ENCODE measurements around the gene CCIN. TPM values are rescaled to one million over a fixed set of nuclear protein-coding genes. Genes with fewer than 3 reads are reported as not detected.

The CCIN gene
- polyA plus RNA-seq, 1 of the 3 experiments (the other 2 are of a cell fraction): 0.54 TPM

- peaks cover 28 to 43% of the 10 kb centered on the region in 2 experiments; a peak in 3 of 4 replicates for H3K4me1 ChIP-seq (ENCODE audit: control insufficient read depth in 1 of 2, insufficient read depth in 2 of 2, low read depth in 1 of 2, low read length in 1 of 2)
- TF ChIP-seq REST (IDR thresholded peaks at IDR 0.05; ENCODE audit: low read depth, low read length) (no peak), RFX5 (IDR thresholded peaks at IDR 0.05; ENCODE audit: low read length) (no peak), NFIC (IDR thresholded peaks at IDR 0.05; ENCODE audit: borderline replicate concordance) (no peak), JUND (IDR thresholded peaks at IDR 0.05) (no peak; the same call in 1 of the 2 replicates), TEAD4 (IDR thresholded peaks at IDR 0.05; ENCODE audit: borderline replicate concordance, insufficient read depth) (no peak), YY1 (IDR thresholded peaks at IDR 0.05; ENCODE audit: low read depth) (no peak), MXI1 (IDR thresholded peaks at IDR 0.05; ENCODE audit: low read depth, low read length) (no peak), GATA2 (CRISPR knock-in tag; IDR thresholded peaks at IDR 0.05) (no peak), ZBTB33 (IDR thresholded peaks at IDR 0.05; ENCODE audit: borderline replicate concordance, low read depth) (no peak), MEF2A (IDR thresholded peaks at IDR 0.05; ENCODE audit: borderline replicate concordance, low read depth) (no peak), EP300 (IDR thresholded peaks at IDR 0.05; ENCODE audit: borderline replicate concordance in 1 of 2, low read depth in 1 of 2, low read length in 1 of 2) (no peak), EZH2phosphoT487 (IDR thresholded peaks at IDR 0.05; ENCODE audit: borderline replicate concordance, low read depth) (no peak), SMC3 (IDR thresholded peaks at IDR 0.05; ENCODE audit: low read depth, low read length) (no peak), ELF1 (IDR thresholded peaks at IDR 0.05) (no peak), MAX (IDR thresholded peaks at IDR 0.05; ENCODE audit: low read depth) (no peak), RAD21 (IDR thresholded peaks at IDR 0.05; ENCODE audit: low read length) (no peak), FOXM1 (IDR thresholded peaks at IDR 0.05; ENCODE audit: low read depth) (no peak), FOSL2 (IDR thresholded peaks at IDR 0.05; ENCODE audit: borderline replicate concordance, low read depth) (no peak), TAF1 (IDR thresholded peaks at IDR 0.05; ENCODE audit: borderline replicate concordance, low read depth, low read length) (no peak)
These were observed 3.4 kb upstream of the CCIN start for GRCh38 chr9:36165826-36166167.

More at GRCh38 chr9:36165826-36166167, 3.4 kb upstream of the CCIN start:
- ChIA-PET CTCF (interaction anchor here (0.7 to 8.8 kb wide), 25 partner anchors 10 to 1138 kb away, joined by 3 to 167 read pairs (median 10); partner anchors contain the start of genes CLTA and GLIPR2), POLR2A (interaction anchor here (5.7 kb wide), 1 partner anchor 17 kb away, joined by 38 read pairs; no protein-coding TSS in a partner anchor)
- Histone ChIP-seq H3K9me2 (no peaks in the 10 kb centered on the region), H3F3A (replicated peaks; ENCODE audit: insufficient read depth) (peaks cover 38% of the 10 kb centered on the region), H3K9me3 (no peaks in the 10 kb centered on the region), H2AFZ (ENCODE audit: low read depth) (peak overlapping the region; percentile 90; the same call in 1 of the 2 replicates), H3K4me2 (peak overlapping the region; percentile 88; the same call in 1 of the 2 replicates), H3K36me3 (replicated peaks in 1 of 2; ENCODE audit: control insufficient read depth in 1 of 2, insufficient read depth in 2 of 2, low read length in 1 of 2) (no peaks in the 10 kb centered on the region), H3K9ac (peak overlapping the region; percentile 66; the same call in 1 of the 2 replicates), H3K79me2 (ENCODE audit: insufficient read depth) (no peaks in the 10 kb centered on the region), H4K20me1 (ENCODE audit: insufficient read depth) (no peaks in the 10 kb centered on the region), H3K27me3 (ENCODE audit: insufficient read depth) (no peaks in the 10 kb centered on the region), H3K4me3 (ENCODE audit: low read depth in 2 of 2, low read length in 1 of 2) (no peak overlapping the region), H3K27ac (ENCODE audit: low read depth in 2 of 2, low read length in 1 of 2) (peak overlapping the region in 1 of 2 experiments; percentile 62; a peak in 2 of 4 replicates)
- 42% methylated on average over 7 of the region's 12 CpGs for WGBS (ENCODE audit: low lambda C conversion rate)
- no peak for DNase-seq

All from SK-N-SH (cell line).